Activated effector memory CD4-positive, alpha-beta T cell treated with anti-CD3 and anti-CD28 coated beads, Interleukin-2, amount 50 U/mL, for 16 hours (primary cell): ENCODE data around the gene ATP13A4.
"Not testable (repeated sequence)": the region's sequence is repeated elsewhere in the genome, so short reads cannot be mapped to it uniquely, and the experiment has no call there.

ENCODE experiments used
- DNase-seq: peaks from one replicate; pipeline ENCODE4 v3.0.0-alpha.2; 2020

Gene ATP13A4

DNA sequence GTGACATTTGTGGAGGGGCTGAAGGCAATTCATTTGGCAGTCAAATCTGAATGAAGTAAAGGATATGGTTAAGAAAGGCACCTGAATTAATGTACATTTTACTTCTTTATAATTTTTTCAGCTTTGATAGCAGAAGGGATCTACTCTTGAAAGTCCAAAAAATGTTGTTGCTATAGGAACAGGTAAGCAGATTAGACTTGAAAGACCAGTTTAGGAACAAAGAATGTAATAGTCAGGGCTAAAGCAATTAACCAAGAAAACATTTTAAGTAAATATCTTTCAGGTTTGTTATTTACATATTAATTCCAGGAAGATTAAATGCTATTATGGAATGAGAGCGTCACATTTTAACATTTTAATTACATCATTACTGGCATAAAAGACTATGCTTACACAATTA, 1.1 kb downstream of the ATP13A4 start:
- DNase-seq: no peak

DNA sequence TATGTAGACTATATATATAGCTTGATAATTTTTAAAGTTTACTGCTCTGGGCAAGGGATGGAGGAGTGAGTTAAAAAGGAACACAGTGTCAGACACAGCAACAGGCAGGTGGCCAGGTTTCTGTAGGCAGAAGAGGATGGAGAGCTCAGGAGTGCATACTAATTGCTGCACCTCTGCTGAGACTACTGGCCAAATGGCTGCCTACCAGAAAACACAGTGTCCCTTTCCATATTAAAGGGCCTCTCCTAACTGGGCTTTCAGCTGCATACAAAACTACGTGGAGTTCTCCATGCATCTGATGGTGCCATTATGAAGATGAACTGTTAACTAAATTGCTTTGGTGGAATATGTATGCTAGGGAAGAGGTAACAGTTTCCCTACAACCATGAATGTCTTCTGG, 1.8 kb downstream of the ATP13A4 start:
- DNase-seq: no peak

DNA sequence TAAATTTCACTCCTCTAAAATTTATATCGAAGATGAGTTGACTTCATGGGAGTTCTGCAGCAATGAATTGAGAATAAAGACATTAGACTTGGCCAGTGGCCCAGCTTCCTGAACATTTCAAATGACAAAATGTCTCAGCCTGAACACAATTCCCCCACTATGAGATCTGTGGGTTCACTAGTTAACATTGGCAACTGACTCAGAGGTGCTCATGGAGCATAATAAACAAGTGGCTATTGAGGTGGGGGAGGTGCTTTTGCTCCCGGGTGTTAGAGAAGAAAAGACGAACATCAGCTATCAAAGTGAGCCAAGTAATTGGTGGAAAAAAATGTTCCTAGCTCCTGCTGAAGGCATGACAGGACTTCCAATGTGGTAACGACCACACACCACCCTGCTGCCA, 6.3 kb downstream of the ATP13A4 start:
- no peak for DNase-seq

DNA sequence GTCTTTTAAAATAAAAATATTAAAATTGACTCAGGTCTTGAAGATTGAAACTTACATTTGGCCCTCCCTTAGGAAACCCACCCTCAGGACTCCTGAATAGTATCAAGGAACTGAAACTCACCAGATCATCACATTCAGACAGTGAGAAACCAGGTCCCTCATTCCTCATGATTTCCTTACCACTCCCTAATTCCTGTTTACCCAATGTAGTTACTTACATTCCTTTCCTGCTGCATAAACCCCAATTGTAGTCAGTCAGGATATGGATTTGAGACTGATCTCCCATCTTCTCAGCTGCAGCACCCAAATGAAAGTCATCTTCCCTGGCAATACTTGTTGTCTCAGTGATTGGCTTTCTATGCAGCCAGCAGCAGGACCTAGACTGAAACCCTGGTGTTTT, 8.6 kb downstream of the ATP13A4 start:
- no peak for DNase-seq

DNA sequence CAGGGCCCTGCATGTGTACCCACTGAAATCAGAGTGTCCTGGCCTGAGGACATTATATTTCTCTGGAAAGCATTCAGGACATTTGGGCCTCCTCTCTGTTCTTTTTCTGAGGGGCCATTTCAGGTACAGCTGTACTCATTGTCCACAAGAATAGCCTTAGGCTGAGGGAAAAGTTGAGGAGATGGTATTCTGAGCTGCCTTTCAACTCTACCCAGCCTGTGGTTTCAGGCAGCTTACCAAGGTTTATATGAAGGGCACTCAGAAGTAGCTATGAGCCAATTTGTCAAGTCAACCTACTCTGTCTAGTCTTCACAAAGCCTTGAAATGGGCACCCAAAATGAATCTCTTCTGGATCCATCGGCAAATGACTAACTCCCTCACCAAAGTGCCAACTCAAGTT, 9.4 kb downstream of the ATP13A4 start:
- DNase-seq: no peak

DNA sequence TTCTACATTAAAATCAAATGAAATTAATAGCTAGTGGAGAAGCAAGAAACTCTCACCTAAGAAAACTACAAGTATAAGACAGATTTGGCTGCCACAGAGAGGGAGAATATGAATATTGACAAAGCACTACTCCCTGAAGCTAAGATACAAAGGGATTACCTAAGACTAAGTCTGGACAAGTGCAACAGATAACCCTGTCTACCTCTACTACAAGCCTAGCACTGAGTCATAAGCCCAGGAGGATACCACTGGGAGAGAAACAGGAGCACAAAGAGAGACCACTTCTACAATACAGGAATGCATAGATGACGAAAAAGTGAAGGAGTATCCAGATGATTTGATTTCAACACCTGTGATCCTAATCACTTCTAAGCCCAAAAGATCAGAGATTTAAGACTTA, 10.4 kb downstream of the ATP13A4 start:
- DNase-seq: no peak

DNA sequence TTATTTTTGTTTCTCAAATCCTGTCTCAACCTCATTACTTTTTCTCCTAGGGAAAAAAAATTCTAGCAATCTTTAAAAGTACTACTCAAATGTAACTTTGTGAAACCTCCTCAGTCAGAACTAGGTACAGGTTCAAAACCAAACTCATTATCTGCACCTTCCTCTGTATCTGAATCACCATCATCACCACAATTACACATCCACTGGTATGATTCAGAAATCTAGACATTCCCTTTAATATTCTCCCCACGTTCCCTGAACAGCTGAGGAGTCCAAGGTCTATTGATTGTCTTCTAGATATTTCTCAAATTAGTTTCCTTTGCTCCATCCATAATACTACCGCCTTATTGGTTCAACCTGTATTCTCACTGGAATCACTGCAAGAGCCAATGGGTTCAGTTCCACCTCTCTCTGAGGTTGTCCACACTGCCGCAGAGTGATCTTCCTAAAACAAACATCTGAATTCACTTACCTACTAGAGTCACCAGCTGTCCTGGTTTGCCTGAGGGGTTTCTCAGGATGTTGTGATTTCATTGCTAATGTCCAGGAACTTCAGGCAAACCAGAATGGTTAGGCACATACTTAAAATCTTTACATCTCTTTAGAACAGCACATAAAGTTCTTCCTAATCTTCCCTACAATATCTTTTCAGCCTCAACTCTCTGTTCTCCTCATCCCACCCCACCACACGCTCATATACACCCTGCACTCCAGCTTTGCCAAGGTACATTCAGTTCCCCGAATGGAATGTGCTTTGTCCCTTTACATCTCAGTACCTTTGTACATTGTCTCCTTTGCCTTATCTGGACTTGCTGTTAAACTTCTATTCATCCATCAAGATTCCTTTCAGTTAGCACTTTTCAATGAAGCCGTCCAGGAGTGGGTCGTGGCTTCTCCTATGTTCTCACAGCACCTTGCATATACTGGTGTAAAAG, 24.2 kb downstream of the ATP13A4 start:
- DNase-seq: no peak

DNA sequence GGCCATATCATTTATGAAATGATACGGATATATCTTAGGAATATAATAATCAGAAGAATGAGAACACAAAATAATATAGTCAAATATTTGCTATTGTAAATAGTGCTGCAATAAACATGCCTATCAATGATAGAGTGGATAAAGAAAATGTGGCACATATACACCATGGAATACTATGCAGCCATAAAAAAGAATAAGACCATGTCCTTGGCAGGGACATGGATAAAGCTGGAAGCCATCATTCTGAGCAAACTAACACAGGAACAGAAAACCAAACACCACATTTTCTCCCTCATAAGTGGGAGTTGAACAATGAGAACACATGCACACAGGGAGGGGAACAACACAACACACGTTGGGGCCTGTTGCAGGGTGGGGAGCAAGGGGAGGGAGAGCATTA, 28.6 kb downstream of the ATP13A4 start:
- not testable (repeated sequence) for DNase-seq

DNA sequence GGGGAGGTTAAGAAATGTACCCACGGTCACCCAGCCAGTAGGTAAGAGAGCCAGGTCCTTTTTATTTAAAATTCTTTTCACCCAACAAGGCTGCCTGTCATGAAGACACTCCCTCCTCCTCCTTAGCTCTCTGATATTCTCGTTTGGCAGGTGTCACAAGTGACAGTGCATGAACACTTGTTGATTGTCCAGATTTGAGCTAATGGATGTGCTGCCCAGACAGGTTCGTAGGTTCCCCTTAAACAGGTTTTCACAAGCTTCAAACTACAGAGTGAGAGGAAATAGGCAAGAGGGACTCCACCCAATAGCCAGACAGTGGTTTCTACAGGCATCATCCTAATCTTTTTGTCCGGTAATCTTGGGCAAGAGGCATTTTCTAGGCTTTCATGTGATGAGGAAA, 32.2 kb downstream of the ATP13A4 start:
- DNase-seq: no peak

DNA sequence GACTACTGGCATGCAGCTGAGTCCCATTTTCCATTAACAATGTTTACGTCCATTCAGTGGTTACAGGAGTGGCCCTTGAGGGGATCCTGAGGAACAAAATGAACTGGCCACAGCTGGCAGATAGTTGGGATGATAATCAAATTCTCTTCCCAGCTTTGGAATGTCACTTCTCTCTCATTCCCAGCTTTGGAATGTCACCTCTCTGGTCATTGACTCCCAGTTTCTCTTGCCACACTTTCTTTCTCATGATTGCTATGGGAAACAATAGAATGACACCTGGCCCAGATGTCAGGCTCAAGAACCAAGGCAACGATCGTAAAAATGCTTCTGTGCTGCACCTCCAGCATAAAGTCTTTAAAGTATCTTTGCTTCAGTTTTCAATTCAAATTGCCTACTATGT, 34.0 kb downstream of the ATP13A4 start:
- no peak for DNase-seq

DNA sequence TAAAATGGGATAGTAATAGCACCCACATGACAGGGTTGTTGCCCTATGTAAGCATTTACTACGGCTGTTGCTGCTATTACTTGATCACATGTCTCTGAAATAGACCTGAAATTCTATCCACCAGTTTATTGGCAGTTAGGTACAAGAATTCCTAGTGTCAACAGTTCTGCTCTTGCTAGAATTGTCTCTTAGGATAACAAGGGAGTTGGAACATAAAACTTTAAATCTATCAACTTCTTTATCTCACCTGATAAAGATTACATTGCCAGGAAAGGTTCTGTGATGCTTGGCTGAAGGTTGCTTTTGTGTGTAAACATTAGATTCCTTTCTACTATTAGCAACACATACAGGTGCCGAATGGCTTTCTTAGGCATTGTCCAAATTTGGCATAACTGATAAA, 38.7 kb downstream of the ATP13A4 start:
- DNase-seq: no peak

DNA sequence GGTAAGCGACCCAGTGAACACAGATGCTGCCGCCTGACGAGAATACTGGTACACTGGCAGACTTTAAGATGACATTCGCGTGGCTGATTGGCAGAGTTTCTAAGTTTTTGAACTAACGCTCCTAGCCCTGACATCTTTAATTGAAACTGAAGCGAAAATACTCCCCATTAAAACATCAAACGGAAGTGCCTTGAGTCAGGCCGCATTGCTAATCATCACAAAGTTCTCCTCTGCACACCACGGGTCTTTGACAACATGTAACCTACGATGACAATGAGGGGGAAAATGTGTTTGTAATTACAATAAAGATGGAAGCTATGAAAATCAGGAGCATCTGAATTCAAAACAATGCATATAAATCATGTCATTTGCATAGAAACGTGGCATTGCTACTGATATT, 44.5 kb downstream of the ATP13A4 start:
- no peak for DNase-seq

DNA sequence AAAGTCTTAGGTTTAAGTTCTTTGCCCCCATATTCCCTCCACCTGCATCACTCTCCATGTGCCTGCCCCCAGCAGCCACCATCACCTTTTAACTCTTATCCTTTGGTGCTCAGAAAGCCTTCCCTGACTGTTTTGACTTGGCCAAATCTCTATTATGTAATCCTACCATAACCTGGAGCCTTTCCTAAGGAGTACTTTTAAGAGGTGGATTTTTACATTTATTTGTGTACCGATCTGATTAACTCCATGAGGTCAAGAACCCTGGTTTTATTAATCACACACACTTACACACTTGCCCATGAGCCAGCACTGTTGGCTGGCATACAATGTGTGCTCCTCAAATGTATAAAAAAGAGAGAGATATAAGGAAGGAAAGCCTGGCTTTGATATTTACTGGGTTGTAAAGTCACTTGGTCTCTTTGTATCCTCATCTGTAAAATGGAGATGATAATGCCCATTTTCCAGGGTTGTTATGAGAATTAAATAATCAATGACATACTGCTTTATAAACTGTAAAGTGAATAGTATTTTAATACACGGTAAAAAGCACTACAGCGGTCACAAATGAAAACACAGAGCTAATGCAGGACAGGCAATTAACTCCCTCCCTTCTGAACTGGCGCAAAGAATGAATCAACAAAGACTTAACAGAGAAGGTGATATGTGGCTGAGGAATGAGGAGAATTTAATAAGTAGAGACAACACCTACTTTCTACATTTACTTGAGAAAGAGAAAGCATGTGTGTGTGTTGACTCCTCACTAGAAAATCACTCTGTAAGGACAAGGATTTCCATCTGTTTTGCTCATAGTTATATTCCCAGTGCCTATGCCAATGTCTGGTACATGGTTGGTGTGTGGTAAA, 45.4 kb downstream of the ATP13A4 start:
- no peak for DNase-seq

DNA sequence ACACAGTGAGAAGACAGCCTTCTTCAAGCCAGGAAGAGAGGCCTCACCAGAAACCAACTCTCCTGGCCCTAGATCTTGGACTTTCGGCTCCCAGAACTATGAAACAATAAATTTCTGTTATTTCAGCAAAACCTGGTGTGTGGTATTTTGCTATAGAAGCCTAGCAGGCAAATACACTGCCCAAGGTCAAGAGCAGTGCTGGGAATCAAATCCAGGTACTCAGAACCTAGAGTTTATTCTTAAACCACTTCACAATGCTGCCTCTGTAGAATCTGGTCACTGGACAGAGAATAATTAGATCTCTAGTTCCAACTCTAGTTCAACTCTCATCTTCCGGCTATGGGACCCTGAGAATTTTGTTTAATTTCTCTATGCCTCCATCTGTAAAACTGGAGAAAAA, 46.6 kb downstream of the ATP13A4 start:
- no peak for DNase-seq

DNA sequence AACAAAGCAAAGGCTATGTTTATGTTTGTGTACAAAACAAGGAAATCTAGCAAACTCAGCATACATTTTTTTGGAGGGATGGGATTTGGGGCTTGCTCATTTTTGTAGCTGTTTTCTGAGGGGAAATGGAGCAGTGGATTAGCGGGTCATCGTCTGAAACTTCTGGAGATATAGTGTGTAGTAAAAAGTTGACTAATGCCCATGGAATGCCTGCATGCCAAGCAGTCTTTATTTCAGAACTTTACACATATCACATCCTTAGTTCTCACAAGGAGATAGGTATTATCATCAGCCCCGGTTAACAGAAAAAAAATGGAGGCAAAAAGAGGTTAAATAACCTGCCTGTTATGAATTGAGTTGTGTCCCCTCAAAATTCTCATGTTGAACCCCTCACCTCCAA, 47.1 kb downstream of the ATP13A4 start:
- no peak for DNase-seq

DNA sequence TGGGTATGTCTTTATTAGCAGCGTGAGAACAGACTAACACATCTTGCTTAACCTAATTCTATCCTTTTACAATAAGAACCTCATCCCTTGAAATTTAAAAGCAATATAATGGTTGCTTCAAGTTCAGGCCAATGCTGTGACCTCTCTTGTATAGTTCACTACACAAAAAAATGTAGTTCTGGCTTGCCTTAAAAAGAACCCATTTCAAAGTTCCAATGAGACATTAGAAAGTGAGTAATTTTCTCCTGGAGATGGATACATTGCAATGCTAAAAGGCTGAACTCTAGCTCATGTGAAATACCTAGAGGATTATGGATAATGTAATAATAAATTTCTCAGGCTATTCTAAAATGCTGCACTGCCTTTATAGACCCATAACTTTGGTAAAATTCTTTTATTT, 47.8 kb downstream of the ATP13A4 start:
- DNase-seq: no peak

DNA sequence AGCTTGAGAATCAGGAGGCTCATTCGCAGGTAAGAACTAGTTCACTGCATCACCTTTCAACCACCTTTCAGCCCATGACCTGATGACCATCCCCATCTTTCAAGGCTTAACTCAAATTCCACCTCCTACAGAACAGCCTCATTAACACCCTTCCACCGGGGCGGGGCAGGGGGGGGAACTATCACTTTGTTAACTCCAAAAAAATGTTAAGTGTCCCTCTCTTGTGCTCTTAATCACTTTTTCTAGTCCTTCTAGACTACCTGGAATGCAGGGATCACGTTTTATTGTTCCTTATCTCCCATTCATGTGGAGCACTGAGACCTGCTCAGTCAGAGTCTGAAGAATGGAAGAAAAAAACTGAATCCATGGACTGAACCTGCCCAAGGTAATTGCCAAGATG, 51.8 kb downstream of the ATP13A4 start:
- no peak for DNase-seq

DNA sequence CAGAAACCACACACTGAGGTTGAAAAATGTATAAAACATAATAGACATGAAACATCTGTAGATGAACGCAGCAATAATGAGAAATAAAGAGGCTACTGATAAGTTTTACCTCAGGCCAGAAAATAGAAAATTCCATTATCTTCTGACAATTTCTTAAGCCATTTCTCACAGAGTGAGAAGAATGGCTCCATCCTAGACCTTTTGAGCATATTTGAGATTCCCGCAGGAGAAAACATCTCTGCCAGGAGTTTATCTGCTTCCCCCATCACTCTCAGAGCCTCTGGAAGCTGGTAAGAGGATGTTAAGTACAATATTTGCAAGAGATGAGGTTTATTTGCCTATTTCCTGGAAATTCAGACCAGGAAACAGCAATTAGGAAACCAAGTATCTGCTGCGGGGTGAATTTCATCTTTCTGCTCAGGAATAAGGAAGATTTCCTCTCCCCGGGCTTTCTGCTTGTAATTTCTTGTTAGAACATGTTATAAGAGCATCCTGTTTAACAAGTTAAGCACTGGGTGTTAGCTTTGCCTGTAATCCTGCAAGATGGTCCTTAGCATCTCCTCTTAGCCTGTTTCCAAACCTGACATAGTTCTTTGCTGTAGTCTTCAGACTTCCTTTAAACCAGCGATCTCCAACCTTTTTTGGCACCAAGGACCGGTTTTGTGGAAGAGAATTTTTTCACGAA, 54.8 kb downstream of the ATP13A4 start:
- DNase-seq: no peak

DNA sequence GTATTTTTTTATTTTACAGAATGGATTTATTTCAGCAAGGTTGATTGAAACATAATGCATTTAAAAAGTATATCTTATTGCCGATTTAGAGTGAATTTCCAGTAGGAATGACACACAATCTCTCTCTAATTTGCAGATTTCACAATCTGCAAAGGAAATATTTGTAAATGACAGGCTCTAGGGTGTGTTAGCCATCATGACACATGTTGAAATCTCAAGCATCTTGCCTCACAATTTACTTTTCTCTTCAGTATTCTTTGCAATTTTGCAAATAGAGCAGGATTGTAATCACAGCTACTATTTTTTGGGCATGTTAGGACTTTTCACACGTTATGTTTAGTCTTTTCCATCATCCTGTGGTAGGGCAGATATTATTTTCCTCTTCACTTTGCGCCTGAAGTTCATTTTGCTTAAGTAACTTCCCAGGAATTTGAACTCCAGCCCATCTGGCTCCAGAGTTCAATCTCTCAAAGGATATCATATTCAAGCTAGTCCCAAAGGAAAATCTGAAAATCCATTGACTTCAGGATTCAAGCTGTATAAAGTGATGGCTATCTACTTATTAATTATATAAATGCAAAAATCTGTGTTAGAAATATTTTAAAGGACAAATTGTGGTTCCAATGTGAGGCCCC, 55.4 kb downstream of the ATP13A4 start:
- DNase-seq: no peak

DNA sequence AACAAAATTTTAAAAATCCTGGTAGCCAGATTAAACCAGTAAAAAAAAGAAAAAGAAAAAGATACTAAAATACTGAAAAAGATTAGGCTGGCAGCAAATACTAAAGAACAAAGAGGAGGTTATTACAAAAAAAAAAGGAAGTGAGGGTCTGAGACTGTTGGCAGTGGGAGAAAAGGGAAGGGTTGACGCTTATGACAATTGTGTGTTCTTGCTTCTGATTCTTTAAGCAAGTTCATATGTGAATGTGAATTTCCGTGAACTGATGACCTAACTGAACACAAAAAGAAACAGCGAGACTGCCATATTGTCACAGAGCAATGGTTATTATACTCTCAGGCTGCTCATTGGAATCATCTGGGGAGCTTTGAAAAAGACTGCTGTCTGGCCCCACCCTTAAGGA, 56.5 kb downstream of the ATP13A4 start:
- DNase-seq: no peak

DNA sequence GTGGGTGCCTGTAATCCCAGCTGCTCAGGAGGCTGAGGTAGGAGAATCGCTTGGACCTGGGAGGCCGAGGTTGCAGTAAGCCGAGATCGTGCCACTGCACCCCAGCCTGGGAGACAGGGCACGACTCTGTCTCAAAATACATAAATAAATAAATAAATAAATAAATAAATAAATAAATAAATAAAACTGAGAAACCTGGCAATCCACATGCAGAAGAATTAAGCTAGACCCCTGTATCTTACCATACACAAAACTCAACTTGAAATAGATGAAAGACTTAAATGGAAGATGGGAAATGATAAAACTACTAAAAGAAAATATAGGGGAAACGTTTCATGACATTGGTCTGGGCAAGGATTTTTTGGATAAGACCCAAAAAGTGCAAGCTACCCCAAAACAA, 58.0 kb downstream of the ATP13A4 start:
- DNase-seq: no peak

DNA sequence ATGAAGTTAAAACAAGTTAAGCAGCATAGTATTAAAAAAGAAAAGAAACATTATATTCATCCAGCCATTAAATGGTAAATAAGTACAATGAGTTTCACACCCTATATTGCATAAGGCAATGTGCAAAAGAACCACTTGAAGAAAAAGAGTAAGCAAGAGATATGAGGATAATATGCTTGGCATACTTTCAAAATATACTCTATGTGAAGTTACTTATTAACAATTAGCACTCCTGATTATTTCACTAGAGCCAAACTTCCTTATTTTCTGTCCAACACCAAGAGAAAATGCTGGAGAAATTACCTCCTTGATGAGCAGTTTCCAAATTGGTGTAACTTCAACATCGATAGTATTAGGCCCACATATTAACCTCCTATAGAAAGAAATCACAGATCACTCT, 63.7 kb downstream of the ATP13A4 start:
- DNase-seq: no peak

DNA sequence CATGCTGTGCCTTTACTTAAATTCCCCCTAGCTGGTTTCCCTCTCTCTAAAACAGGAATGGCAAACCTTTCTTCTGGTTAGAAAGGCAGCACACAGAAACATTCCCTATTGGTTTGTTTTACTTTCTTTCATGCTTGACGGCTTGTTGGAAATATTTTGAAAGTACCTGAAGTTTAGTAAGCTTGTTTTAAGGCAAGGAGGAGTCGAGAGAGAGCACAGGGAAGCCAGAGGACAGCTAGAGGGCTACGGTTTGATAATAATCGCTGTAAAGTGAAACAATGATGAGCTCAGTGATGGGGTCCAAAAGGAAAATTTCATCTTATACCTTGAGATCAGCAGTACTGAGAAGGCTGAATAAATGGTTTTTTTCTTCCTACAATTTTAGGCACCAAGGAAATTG, 64.1 kb downstream of the ATP13A4 start:
- no peak for DNase-seq
